Duodenal mucosa (tissue), 2 donors: ENCODE measurements around the gene MYO1A.

Experiments used
- H3K27ac ChIP-seq: one replicate; pipeline ENCODE4 v1.7.0; 2013; ENCODE audit warnings: low read depth, low read length
- H3K27me3 ChIP-seq, 2 donors: one replicate each; pipeline ENCODE4 v1.7.0; 2013; ENCODE audit warnings: low read length in 2 of 2, control low read depth in 1 of 2; ENCODE audit not compliant: insufficient read depth in 2 of 2, control insufficient read depth in 1 of 2
- H3K36me3 ChIP-seq, 2 donors: one replicate each; pipeline ENCODE4 v1.7.0; 2013; ENCODE audit warnings: low read length in 2 of 2, control low read depth in 1 of 2; ENCODE audit not compliant: insufficient read depth in 2 of 2, control insufficient read depth in 1 of 2
- H3K4me1 ChIP-seq, 2 donors: one replicate each; pipeline ENCODE4 v1.7.0; 2013; ENCODE audit warnings: low read length in 2 of 2, control low read depth in 1 of 2; ENCODE audit not compliant: insufficient read depth in 2 of 2, control insufficient read depth in 1 of 2
- H3K4me3 ChIP-seq, 2 donors: one replicate each; pipeline ENCODE4 v1.7.0; 2013; ENCODE audit warnings: low read length in 2 of 2, low read depth in 1 of 2
- H3K9ac ChIP-seq, 2 donors: one replicate each; pipeline ENCODE4 v1.7.0; 2013; ENCODE audit warnings: low read length in 2 of 2, low read depth in 1 of 2
- H3K9me3 ChIP-seq, 2 donors: one replicate each; pipeline ENCODE4 v1.7.0; 2013; ENCODE audit warnings: low read length in 2 of 2, control low read depth in 1 of 2; ENCODE audit not compliant: control insufficient read depth in 1 of 2

Gene MYO1A

DNA sequence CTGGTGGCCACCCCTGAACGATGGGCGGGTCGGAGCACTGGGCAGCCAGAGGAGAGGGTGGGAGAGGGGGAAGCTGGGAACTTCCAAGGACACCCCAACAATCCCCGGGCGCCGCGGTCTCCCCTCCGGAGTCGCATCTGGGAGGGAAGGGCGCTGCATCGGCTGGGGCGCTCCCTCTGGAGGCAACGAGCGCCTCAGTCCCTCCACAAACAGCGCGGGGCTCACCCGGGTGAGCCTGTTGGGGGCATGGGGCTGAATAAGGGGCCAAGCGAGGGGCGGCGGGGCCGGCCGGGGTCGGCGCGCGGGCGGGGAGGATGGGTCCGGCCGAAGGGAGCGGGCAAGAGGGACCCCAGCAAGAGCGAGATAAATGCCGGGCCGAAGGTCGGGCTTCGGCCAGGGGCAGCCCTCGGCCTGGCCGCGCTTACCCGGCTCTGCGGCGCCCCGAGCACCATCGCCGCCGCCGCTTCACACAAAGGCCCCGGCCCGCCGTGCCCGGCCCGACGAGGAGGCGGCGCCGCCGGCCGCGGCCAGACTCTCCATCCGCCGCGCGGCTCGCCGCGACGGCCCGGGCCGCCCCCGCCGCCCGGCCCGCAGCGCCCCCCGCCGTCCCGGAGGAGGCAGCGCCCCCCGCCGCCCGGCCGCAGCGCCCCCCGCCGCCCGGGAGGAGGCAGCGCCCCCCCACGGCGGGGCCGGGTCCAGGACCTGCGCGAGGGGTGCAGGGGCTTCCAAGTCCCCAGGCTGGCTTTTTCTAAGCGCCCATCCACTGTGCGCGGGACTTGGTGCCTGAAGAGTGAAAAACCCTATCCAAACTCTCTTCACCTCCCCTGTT lies 43.7 kb downstream of the MYO1A start, which contains the start of gene ZBTB39:
Gene ZBTB39, minus strand, starts transcription at position 567 of the 829 bp plus-strand sequence. CDS start 1,629 bp downstream, outside the sequence.
- Histone ChIP-seq H3K27me3 (no peaks in the 10 kb centered on the region), H3K36me3 (peaks cover 10 to 28% of the 10 kb centered on the region in 2 donors), H3K4me1 (peaks cover 31 to 34% of the 10 kb centered on the region in 2 donors), H3K4me3 (peak within 1 kb of the TSS; percentile 67 to 77), H3K27ac (no peak within 1 kb of the TSS), H3K9ac (peak within 1 kb of the TSS; percentile 54 to 81), H3K9me3 (no peaks in the 10 kb centered on the region)

GRCh38 chr12:57004651-57005050 lies 45.3 kb downstream of the MYO1A start:
- Histone ChIP-seq H3K9me3 (no peaks in the 10 kb centered on the region), H3K9ac (no peak overlapping the region), H3K4me1 (peaks cover 31 to 34% of the 10 kb centered on the region in 2 donors), H3K27me3 (no peaks in the 10 kb centered on the region), H3K27ac (no peak overlapping the region), H3K4me3 (no peak overlapping the region), H3K36me3 (peaks cover 10 to 36% of the 10 kb centered on the region in 2 donors)

GRCh38 chr12:57003395-57003794 lies 46.5 kb downstream of the MYO1A start:
- H3K27me3 ChIP-seq, result no peaks in the 10 kb centered on the region
- H3K9ac ChIP-seq, result no peak overlapping the region
- H3K9me3 ChIP-seq, result no peaks in the 10 kb centered on the region
- peaks cover 10 to 36% of the 10 kb centered on the region in 2 donors for H3K36me3 ChIP-seq
- no peak overlapping the region for H3K4me3 ChIP-seq
- peaks cover 27 to 28% of the 10 kb centered on the region in 2 donors for H3K4me1 ChIP-seq
- no peak overlapping the region for H3K27ac ChIP-seq

- Histone ChIP-seq H3K36me3 (peaks cover 10 to 39% of the 10 kb centered on the region in 2 donors), H3K27ac (no peak overlapping the region)
These were observed 48.5 kb downstream of the MYO1A start for GRCh38 chr12:57001448-57001906.

DNA sequence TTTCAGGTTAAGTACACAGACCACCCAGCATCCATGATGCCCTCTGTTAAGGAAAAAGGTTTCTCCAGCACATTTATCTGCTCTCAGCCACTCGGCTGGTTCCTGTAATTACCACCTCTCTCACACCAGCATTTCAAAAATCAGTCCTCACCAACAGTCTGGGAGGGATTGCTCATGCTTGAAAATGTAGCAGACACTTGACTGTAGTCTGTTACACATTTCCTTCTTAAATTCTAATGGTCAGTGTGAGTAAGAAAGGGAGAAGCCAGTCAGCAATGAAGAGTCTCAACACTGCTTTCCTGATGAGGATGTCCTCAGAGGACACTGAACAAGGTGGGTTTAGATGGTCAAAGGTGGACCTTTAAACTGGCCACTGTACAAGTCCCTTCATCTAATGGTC lies 49.5 kb downstream of the MYO1A start:
- Histone ChIP-seq H3K4me1 (peaks cover 14 to 17% of the 10 kb centered on the region in 2 donors), H3K36me3 (peaks cover 10 to 42% of the 10 kb centered on the region in 2 donors), H3K27ac (no peak overlapping the region)

More at GRCh38 chr12:57001448-57001906, 48.5 kb downstream of the MYO1A start:
- H3K27me3 ChIP-seq, result no peaks in the 10 kb centered on the region
- no peaks in the 10 kb centered on the region for H3K9me3 ChIP-seq
- no peak overlapping the region for H3K4me3 ChIP-seq
- no peak overlapping the region for H3K9ac ChIP-seq
- H3K4me1 ChIP-seq, result peaks cover 18 to 22% of the 10 kb centered on the region in 2 donors

DNA sequence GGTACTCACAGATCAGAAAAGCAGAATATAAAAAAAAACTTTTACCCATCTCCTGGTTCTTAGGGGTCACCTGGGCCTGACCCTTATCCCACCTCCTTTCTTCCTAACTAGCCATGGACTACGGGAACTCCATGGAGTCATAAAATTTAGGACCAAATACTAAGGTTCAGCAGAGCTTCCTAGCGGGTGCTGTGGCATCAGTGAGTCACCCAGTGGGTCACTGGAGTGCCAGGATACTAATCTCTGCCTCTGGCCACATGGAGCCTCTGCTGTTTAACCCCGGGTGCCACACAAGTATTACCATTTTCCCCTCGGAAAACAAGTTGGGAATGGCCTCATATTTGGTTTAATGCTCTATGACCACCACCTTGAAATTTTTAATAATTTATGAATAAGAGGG lies 50.5 kb downstream of the MYO1A start:
- Histone ChIP-seq H3K27me3 (no peaks in the 10 kb centered on the region), H3K4me3 (no peak overlapping the region), H3K9ac (no peak overlapping the region), H3K4me1 (peaks cover 8 to 11% of the 10 kb centered on the region in 2 donors), H3K9me3 (no peaks in the 10 kb centered on the region), H3K27ac (no peak overlapping the region), H3K36me3 (peaks cover 10 to 43% of the 10 kb centered on the region in 2 donors)

More for the DNA sequence above, 49.5 kb downstream of the MYO1A start:
- no peaks in the 10 kb centered on the region for H3K27me3 ChIP-seq
- H3K4me3 ChIP-seq, result no peak overlapping the region
- no peaks in the 10 kb centered on the region for H3K9me3 ChIP-seq
- no peak overlapping the region for H3K9ac ChIP-seq

DNA sequence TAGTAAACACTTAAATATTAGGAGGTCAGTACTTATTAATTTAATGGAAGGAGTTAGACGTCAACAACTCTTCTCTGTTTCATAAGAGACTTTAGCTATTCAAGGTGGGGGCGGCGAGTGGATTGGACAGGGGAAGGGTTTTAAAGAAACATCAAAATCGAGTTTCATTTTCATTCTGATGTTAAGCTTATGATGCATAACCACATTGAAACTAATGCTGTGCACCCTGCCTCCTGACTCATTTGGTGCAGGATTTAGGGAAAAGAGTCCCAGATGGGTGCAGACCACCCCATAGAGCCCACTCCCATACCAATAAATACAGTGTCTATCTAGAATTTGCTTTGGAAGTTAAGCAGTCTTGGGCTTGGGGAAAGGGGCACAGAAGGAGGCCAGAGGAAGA lies 50.9 kb downstream of the MYO1A start:
- H3K36me3 ChIP-seq, result peaks cover 10 to 38% of the 10 kb centered on the region in 2 donors

GRCh38 chr12:56998316-56998715 lies 51.6 kb downstream of the MYO1A start:
- Histone ChIP-seq H3K27ac (no peak overlapping the region), H3K4me1 (peaks cover 8 to 11% of the 10 kb centered on the region in 2 donors), H3K4me3 (no peak overlapping the region), H3K27me3 (no peaks in the 10 kb centered on the region), H3K36me3 (peaks cover 8 to 32% of the 10 kb centered on the region in 2 donors), H3K9ac (no peak overlapping the region), H3K9me3 (no peaks in the 10 kb centered on the region)

More for the DNA sequence above, 50.9 kb downstream of the MYO1A start:
- Histone ChIP-seq H3K4me3 (no peak overlapping the region), H3K9ac (no peak overlapping the region), H3K9me3 (no peaks in the 10 kb centered on the region), H3K27me3 (no peaks in the 10 kb centered on the region), H3K4me1 (peaks cover 8 to 11% of the 10 kb centered on the region in 2 donors), H3K27ac (no peak overlapping the region)

DNA sequence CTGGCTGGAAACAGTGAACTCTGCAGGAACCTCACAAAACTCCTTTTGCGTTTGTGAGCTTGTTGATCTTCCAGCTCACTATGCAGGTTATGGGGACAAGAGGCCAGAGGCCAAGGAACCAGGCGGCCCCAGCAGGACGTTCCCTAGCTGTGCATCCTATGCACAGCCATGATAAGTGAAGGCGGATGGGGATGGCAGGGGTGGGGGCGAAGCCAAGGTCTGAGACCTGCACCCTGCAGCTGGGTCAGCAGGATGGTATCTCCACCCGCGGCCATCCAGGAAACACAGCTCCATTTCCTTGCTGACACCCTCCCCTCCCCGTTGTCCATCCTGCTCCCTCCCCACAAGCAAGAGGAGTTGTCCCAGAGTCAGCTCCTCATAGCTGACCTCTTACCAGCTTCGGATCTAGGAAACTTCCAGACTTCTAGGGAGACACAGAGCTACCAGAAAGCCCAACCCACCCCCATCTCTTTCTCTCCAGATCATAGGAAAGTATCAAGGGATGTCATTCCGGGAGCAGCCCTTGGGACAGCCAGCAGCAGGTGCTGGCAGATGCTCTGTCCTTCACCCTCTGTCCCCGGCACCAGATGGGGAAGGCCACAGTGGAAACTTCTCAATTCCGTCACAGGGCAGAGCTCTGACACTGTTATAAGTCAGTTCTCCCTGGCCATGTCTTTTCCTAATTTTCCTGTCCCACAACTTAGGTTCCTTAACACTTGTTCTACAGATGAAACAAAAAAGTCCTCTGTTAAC lies 53.0 kb downstream of the MYO1A start:
- no peak overlapping the region for H3K9ac ChIP-seq
- peaks cover 7 to 8% of the 10 kb centered on the region in 2 donors for H3K4me1 ChIP-seq
- H3K9me3 ChIP-seq, result no peaks in the 10 kb centered on the region
- H3K27ac ChIP-seq, result no peak overlapping the region
- no peaks in the 10 kb centered on the region for H3K27me3 ChIP-seq
- H3K36me3 ChIP-seq, result peaks cover under 1 to 18% of the 10 kb centered on the region in 2 donors
- H3K4me3 ChIP-seq, result no peak overlapping the region
